OCI-M2 (cell line): ENCODE measurements around the gene DOK3.
A peak's percentile ranks its signal among the peaks of the same experiment; 100 is the strongest.

Source experiments
- DNase-seq: peaks from one replicate; lab custom pipeline; 2025; ENCODE audit not compliant: unreplicated experiment; lab: John Stamatoyannopoulos, UW

DOK3 gene

DNA sequence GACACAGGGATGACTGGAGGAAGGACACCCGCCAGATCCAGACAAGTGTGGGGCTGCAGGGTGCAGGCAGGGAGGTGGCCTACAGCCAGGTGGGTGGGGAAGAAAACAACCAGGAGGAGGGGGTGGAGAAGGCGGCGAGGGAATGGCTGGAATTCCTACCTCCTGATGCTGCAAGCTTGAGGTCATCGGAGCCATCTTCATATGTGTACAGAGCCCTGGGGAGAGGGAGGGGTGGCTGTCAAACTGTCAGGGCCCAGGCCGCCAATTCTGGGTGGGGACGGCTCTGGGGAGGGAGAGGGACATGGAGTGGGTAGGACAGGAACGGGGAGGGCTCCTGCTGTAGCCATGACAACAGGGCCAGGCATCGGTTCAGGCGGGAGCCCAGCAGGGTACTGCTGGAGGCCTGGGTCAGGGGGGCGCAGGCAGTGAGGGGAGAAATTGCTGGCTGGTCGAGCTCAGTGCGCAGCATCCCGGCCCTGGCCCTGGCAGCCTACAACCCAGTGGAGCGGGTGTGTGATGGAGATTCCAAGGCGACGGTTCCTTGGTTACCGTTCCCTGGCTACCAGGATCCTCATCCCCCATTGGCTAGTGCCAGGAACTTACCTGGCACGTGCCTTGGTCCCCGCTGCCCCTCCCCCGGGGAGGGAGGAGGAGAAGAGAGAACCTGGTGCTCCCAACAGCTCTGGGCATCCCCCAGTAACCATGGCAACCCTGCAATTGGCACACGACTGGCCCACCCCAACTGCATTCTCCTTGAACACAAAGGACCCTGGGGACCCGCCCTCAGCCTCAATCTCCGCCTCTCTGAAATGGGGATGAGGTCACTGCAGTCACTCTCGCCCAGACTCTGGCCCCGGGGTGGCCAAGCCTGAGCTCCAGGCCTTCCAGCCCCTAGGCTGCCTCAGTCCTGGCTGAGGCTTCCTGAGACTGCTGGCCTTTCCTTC is 40.7 kb downstream of the DOK3 start:
- no peak for DNase-seq

DNA sequence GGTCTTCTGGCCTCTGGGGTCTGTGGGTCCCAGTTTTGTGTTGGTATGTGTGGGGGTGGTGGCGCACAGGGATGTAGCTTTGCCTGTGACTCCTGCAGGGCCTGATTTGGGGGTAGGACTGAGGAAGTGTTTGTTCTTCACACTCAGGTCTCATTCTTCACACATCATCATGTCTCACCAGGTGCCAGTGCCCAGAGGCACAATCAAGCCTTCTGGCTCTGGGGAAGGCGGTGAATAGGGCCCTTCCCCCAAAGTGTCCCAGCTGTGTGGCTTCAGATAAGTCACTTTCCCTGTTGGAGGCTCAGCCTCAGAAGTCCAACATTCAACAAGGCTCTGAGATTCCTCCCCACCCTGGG is 41.3 kb downstream of the DOK3 start:
- DNase-seq: no peak

DNA sequence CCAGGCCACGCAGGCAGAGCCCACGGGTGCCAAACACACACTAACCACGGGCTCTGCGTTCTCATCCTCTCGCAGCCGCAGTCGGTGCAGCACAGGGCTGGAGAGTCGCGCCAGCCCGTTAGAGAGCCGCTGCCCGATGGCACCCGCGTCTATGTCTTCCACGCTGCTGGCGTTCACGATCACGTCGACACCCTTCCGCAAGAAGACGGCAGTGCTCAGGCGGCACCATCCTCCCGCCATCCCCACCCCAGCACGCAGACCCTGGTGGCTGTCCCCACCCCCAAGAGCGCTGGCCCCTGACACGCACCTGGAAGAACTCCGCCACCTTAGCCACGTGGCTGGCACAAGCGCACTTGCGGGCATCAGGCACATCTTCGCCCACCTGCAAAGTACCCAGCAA is 42.2 kb downstream of the DOK3 start:
- DNase-seq: no peak

DNA sequence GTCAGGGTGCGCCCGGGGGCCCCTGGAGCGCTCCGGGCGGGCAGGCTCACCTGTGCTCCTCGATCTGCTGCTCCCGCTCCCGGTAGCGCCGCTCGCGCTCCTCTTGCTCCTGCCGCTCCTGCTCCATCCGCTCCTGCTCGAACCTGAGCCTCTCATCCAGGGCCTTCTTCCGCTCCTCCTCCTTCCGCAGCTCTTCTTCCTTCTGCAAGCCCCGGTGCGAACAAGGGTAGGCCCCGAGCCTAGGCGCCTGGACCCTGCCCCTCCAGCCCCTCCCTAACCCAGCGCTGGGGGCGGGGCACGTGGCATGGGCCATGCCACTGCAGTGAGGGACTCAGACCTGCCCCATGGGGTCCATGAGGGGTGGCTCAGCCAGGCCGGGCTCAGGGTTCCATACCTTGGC is 42.8 kb downstream of the DOK3 start:
- no peak for DNase-seq

DNA sequence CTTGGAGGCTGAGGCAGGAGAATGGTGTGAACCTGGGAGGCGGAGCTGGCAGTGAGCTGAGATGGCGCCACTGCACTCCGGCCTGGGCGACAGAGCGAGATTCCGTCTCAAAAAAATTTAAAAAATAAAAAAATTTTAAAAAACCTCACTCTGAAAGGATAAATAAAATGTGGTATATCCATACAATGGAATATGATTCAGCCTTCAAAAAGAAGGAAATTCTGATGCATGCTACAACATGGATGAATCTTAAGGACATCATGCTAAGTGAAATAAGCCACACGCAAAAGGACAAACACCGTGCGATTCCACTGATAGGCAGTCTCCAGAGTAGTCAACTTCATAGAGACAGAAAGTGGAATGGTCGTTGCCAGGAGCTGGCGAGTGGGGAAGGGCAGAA is 44.6 kb downstream of the DOK3 start:
- DNase-seq: no peak

DNA sequence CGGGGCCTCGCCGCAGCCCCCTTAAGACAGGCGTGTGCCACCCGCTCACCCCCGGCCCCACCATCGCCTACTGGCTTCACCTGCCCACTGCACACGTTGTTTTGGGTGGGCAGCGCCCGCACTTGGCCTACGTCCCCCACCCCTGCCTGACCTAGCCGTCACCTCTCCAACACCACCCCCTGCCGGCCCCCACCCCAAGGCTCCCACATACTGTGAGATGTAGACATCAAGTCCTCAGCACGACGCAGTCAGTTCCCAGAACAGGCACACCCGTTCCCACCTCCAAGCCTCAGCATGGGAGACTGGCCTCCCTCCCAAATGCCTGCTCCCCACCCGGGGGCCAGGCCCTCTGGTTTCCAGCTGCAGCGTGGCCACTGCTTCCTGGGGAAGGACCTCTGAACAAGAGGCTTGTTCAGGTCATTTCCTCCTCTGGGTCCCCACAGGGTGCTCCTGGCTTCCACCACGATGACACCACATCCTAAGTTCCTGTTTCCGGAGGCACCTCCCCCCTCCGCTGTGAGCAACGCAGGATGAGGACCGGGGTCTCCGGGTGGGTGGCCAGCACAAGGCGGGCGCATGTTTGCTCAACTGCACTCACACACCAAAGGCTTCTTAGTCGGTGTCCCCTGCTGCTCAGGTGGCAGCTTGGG is 47.5 kb downstream of the DOK3 start:
- DNase-seq: no peak

DNA sequence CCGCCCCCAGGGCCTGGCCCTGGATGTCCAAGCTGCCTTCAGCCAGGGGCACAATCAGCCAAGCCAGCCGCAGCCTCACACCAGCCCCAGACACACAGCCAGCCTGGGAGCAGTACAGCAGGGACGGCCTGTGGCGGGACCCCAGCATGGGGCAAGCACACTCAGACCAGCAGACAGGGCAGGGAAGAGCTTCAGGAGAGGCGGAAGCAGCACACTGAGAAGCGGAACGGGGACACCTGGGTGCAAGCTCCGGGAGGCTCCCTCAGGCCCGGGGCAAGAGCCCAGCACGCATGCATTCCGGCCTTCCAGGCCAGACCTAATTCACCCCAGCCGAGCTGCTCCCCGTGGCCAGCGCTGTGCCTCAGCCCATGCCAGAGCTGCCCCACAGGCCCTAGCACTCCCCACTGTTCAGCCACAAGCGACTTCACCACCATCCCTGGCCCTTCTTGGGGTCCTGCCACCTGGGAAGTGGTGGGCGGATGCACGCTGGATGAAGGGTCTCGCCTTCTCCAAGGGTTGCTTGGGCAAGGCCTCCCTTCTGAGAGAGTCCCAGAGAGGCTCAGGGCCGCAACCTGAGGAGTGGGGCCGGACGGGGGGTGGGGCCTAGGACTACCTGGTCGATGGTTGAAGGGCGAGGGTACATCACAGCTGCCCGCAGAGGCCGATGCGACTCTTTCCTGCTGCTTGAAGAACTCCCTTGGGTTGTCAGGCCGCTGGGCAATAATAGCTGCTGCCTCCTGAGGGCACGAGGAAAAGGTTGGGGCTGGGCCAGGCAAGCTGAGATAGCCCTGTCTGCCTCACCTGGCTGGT is 49.6 kb downstream of the DOK3 start:
- DNase-seq: no peak

DNA sequence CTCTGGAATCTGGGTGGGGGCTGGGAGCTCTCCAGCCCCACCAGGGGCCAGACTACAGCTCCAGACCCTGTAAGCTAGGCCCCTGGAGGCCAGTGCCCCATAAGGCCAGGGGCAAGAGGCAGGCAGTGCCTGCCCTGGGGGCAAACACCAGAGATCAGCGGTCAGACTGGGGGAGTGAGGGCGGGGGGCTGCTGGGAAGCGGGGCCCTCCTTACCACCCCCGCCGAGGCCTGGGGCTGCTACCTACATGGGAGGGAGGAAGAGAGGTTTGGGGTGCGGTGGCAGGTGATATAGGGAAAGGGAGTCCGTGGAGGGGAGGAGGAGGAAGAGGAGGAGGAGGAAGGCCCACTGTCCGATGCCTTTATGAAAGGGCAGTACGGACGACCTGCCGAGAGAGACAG is 50.3 kb downstream of the DOK3 start:
- no peak for DNase-seq

DNA sequence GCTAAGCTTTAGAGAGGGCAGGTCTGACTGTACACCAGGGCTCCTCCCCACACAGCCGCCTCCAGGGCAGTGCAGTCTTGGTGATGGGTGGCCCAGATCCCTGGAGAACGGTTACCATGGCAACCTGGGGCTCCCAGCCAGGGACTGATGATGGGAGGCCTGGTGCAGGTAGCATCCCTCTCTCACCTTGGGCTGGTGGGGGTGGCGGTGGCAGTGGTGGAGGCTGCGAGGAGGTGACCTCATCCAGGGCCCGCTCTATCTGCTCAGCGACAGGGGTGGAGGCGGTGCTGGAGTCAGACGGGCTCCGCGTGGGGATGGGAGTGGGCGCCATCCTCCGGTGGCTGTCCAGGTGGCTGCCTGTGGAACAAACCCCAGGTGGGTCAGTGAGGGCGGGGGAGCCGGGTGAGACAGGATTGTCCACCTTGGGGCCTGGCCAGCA is 50.7 kb downstream of the DOK3 start:
- no peak for DNase-seq

DNA sequence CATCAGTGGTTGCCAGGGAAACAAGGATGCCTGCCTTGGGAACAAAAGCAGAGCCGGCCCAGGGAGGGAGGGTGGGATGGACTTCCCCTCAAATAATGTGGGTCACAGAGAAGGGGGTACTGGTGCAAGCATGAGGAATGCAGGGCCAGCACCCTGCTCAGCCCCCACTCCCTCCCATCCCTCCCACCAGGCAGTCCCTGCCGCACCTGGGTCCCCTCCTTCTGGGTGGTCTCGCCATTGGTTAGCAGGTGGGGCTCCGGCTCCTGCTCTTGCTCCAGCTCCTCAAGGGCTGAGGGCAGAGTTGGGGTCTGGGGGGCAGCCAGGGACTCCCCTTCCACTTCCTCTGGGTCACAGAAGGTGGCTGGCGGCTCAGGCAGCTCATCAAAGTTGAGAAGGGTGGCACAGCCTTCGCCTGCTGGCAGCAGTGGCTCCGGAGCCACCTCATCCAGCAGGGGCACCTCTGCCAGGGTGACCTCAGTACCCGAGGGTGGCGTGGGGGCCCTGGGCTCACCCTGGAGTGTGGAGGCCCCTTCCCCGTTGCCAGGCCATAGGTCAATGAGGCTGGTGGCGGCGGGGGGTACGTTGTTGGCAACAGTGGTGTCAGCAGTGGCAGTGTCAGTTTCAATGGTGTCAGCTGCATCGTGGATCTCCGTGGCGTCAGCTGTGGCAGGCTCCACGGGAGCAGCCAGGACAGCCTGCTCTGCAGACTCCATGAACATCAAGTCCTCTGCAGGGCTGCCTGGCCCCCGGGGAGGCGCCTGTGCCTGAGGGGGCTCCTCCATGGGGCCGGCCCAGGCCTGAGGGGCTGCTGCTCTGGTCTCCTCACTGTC is 51.6 kb downstream of the DOK3 start:
- no peak for DNase-seq

DNA sequence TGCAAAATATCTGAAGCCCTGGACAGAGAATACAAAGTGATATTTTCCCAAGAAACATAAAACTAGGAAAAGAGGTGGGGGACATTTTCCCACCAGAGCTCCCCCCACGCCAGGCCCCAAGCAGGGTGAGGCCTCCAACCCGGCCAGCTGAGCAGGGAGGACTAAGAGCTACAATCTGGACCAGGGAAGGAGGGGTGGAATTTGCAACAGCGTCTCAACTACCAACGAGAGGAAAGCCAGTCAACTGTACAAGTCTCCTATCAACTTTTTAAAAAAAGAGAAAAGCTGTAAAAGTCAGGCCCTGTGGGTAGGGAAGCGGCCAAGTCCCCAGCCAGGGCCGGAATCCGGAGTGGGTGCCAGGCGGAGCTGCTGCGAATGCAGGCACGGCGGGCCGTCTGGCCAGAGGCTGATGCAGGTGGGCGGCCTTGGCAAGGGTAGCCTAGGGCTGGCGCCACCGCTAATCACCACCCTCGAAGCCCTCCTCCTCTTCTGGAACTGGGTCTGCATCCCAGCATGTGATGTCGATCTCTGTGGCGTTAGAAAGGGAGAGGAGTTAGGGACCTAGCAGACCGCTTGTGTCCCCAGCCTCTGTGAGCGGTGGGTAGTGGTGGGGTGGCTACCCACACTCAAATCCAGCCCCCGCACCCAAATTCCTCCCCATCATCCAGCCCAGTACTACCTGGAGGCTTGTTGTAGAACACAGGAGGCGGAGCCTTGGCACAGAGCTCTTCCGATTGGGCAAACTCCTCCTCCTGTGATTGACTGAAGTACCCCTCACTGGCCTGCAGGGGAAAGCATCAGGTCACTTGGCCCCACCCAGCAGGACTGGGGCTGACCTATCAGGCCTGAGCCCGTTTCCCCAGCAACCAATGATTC is 52.4 kb downstream of the DOK3 start:
- DNase-seq: no peak

DNA sequence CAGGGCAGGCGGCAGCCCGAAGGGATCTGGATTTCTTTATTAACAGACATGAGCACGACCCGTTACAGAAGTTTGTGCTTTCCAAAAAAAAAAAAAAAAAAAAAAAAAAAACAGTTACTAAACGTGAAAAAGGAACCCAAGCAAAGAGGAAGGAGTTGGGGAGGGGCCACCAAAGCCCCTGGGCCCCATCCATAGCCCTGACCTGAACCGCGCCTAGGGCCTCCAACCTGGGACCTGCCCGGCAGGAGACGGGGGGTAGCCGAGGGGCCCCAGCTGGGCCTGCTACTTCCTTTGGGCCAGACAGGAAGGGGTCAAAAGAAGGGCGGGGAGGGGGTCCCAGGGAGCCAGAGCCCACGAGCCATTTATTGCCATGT is 53.0 kb downstream of the DOK3 start:
- DNase-seq: no peak

DNA sequence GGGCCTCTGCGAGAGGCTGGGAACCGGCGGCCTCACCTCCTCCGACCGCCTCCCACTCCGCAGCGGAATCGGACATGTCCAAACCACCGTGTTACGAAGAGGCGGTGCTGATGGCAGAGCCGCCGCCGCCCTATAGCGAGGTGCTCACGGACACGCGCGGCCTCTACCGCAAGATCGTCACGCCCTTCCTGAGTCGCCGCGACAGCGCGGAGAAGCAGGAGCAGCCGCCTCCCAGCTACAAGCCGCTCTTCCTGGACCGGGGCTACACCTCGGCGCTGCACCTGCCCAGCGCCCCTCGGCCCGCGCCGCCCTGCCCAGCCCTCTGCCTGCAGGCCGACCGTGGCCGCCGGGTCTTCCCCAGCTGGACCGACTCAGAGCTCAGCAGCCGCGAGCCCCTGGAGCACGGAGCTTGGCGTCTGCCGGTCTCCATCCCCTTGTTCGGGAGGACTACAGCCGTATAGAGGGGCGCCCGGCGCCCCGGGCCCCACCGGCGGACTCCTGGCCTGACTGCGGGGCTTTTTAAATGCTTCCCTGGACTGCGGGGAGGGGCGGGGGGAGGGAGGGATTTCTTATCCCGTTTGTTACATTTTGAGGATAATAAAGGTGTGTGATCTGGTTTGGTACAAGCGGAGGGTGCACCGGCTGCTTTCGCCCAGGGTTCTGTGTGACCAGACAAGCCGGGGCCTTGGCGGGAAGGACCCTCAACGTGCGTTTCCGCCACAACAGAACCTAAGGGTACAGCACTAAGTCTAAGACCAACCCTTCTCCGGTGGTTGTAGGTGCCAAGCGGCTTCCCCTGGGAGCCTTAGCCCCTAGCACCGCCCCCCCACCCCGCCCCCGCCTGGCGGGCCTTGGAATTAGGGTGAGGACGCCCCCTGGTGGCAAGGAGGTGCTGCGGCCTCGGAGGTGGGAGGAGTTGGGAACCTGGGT is 53.7 kb downstream of the DOK3 start:
- DNase-seq: no peak

DNA sequence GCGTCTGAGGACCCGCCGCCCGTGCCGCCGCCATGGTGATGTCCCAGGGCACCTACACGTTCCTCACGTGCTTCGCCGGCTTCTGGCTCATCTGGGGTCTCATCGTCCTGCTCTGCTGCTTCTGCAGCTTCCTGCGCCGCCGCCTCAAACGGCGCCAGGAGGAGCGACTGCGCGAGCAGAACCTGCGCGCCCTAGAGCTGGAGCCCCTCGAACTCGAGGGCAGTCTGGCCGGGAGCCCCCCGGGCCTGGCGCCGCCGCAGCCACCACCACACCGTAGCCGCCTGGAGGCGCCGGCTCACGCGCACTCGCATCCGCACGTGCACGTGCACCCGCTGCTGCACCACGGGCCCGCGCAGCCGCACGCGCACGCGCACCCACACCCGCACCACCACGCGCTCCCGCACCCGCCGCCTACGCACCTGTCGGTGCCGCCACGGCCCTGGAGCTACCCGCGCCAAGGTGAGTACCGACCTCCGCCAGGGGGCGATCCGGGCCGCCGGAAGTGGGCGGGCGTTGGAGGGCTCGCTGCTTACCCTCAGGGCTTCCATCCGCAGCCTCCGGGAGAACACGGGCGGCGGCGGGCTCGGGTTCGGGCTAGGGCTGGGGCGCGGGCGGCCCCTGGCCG is 54.5 kb downstream of the DOK3 start:
- peak; percentile 24 for DNase-seq

DNA sequence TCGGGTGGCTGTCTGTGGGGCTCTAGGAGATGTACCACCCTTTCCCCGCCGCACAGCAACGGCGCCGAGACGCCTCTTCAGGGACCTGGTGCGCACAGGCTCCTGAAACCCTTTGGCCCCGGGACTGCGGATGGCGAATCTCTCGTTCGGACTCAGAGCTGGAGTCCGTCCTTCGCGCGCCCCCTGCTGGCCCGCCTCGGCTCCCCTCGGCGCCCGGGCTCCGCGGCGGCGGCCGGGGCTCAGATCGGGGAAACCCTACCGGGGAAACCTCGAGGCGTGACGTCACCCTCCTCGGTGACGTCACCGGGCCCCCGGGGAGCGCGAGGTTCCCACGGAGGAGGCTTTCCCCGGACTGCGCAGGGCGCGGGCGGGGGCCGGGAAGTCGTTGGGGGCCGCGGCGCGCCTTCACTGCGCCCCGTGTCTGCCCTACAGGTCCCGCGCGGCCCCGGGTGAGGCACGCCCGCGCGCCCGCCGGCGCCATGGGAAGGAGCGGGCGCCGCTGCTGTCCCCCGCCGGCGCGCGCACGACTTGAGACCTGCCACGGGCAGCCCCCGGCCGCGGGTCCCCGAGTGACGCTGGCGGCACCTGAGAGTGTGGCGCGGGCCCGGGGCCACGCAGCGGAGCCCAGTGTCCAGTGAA is 55.1 kb downstream of the DOK3 start:
- peak; percentile 22 for DNase-seq

DNA sequence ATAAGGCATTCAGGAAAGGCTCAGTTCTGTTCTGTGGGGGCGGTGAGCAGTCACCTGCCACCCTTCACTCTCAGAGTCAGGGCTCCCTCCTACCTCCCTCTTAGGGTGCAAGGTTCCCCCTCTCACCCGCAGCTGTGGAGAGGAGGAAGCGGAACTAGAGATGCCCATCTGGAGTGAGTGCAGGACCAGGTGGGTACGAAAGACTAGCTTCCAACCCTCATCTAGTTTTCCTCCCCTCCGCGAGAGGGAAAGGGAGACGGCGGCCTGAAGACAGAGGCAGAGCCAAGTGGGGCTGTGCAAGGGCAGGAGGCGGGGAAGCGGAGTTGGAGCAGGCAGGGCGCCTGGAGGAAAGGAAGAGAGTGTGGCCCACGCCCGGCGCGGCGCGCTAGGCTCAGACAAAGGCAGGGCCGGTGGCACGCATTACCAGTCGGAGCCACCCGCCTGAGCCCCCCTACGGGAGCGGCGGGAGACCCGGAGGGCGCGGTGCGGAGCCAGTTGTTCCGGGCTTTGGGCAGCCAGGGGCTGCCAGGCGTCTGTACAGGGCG is 55.7 kb downstream of the DOK3 start:
- DNase-seq: no peak
